Hepatocyte (in vitro differentiated cells): ENCODE data around the gene GLIS2.

Source experiments
- EZH2 ChIP-seq: fragments of 200-600 bp; sonication (generic); IDR thresholded peaks from 2 replicates; pipeline ENCODE4 v1.6.1; 2016; ENCODE audit warnings: antibody characterized with exemption, mild to moderate bottlenecking, borderline replicate concordance
- TF ChIP-seq, protein P1 (sequence below): fragments of 200-600 bp; sonication (generic); IDR thresholded peaks from 2 replicates; pipeline ENCODE4 v1.5.1; 2016; ENCODE audit warnings: antibody characterized with exemption, mild to moderate bottlenecking; ENCODE audit not compliant: poor library complexity

DNA sequence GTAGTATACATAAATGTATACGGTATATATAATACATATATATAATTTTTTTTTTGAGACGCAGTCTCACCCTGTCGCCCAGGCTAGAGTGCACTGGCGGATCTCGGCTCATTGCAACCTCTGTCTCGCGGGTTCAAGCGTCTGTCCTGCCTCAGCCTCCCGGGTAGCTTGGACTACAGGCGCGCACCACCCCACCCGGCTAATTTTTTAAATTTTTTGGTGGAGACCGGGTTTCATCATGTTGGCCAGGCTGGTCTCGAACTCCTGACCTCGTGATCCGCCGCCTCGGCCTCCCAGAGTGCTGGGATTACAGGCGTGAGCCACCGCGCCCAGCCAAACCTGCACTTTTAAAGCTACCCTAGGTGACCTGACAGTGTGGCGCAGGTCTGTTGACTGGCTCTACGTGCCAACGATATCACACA is 34.5 kb downstream of the GLIS2 start:
- TF ChIP-seq, protein P1, sequence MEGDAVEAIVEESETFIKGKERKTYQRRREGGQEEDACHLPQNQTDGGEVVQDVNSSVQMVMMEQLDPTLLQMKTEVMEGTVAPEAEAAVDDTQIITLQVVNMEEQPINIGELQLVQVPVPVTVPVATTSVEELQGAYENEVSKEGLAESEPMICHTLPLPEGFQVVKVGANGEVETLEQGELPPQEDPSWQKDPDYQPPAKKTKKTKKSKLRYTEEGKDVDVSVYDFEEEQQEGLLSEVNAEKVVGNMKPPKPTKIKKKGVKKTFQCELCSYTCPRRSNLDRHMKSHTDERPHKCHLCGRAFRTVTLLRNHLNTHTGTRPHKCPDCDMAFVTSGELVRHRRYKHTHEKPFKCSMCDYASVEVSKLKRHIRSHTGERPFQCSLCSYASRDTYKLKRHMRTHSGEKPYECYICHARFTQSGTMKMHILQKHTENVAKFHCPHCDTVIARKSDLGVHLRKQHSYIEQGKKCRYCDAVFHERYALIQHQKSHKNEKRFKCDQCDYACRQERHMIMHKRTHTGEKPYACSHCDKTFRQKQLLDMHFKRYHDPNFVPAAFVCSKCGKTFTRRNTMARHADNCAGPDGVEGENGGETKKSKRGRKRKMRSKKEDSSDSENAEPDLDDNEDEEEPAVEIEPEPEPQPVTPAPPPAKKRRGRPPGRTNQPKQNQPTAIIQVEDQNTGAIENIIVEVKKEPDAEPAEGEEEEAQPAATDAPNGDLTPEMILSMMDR = no peak
- TF ChIP-seq EZH2 = no peak
